SK-MEL-5 (cell line): ENCODE measurements around the gene ALG2. TPM values are rescaled to one million over a fixed set of nuclear protein-coding genes. Genes with fewer than 3 reads are reported as not detected.
"Not testable (repeated sequence)": the region's sequence is repeated elsewhere in the genome, so short reads cannot be mapped to it uniquely, and the experiment has no call there.

Experiments
- DNase-seq: peaks from one replicate; pipeline ENCODE4 v3.0.0-alpha.2; 2016; ENCODE audit warnings: low read depth, low spot score
- in situ Hi-C: cut with HindIII; loops from 2 replicates; pipeline ENCODE4 v1.10.0; 2016; ENCODE audit warnings: low sequenced_read_pairs, high pct_unique_total_duplicates, low pct_unique_long_range_greater_than_20kb
- total RNA-seq: library from RNA; depleted of rRNA; stranded (reverse); fragments of >200 nt; shearing (Covaris generic); gene quantifications from 2 replicates; pipeline ENCODE4 v1.2.3, GENCODE V29; 2014

The ALG2 gene
- total RNA-seq, 1 experiment from 2014 or later = 64.0 TPM

- DNase-seq = no peak
- in situ Hi-C loops = no loop called here
Measured at GRCh38 chr9:99244344-99245260, 22.9 kb upstream of the ALG2 start.

- DNase-seq = peak; percentile 14
- in situ Hi-C loops = no loop called here
Measured at GRCh38 chr9:99241106-99241505, 19.4 kb upstream of the ALG2 start.

GRCh38 chr9:99239341-99240060 is 17.8 kb upstream of the ALG2 start:
- no peak for DNase-seq
- in situ Hi-C loops = no loop called here

GRCh38 chr9:99238331-99238730 is 16.6 kb upstream of the ALG2 start:
- no peak for DNase-seq
- in situ Hi-C loops = no loop called here

GRCh38 chr9:99237849-99238248 is 16.1 kb upstream of the ALG2 start:
- in situ Hi-C loops, DNase-seq: not testable (repeated sequence)

- in situ Hi-C loops = no loop called here
- no peak for DNase-seq
Measured at GRCh38 chr9:99237356-99237755, 15.6 kb upstream of the ALG2 start.

GRCh38 chr9:99235926-99236634 is 14.3 kb upstream of the ALG2 start:
- DNase-seq = no peak
- in situ Hi-C loops = no loop called here

GRCh38 chr9:99235069-99235468 is 13.3 kb upstream of the ALG2 start:
- DNase-seq = no peak
- in situ Hi-C loops = no loop called here

GRCh38 chr9:99234618-99235017 is 12.9 kb upstream of the ALG2 start:
- no peak for DNase-seq
- in situ Hi-C loops = no loop called here

- DNase-seq = peak; percentile 53
- in situ Hi-C loops = no loop called here
Measured at GRCh38 chr9:99231711-99232110, 10.0 kb upstream of the ALG2 start.

GRCh38 chr9:99230206-99230605 is 8.5 kb upstream of the ALG2 start:
- DNase-seq = no peak
- in situ Hi-C loops = no loop called here

GRCh38 chr9:99226054-99226453 is 4.3 kb upstream of the ALG2 start:
- no peak for DNase-seq
- in situ Hi-C loops = no loop called here

- no peak for DNase-seq
- in situ Hi-C loops = no loop called here
Measured at GRCh38 chr9:99224445-99224844, 2.7 kb upstream of the ALG2 start.

- DNase-seq = no peak
- in situ Hi-C loops = no loop called here
Measured at GRCh38 chr9:99222416-99223270, 901 bp upstream of the ALG2 start.

- in situ Hi-C loops = no loop called here
- DNase-seq = no peak
Measured at GRCh38 chr9:99221266-99221620, 499 bp downstream of the ALG2 start.

GRCh38 chr9:99220011-99220410 is 1.7 kb downstream of the ALG2 start:
- no peak for DNase-seq
- in situ Hi-C loops = no loop called here

GRCh38 chr9:99216073-99216472 is 5.7 kb downstream of the ALG2 start:
- no peak for DNase-seq
- in situ Hi-C loops = no loop called here

GRCh38 chr9:99213197-99213596 is 8.5 kb downstream of the ALG2 start:
- no peak for DNase-seq
- in situ Hi-C loops = no loop called here
